HepG2 (cell line): ENCODE data around the gene BMPR2. TPM values are rescaled to one million over a fixed set of nuclear protein-coding genes. Genes with fewer than 3 reads are reported as not detected.
A peak's percentile ranks its signal among the peaks of the same experiment; 100 is the strongest.

Experiments
- CREM ChIP-seq, 2 experiments: sonication (generic) in 1 of 2; formaldehyde crosslinking in 1 of 2; IDR thresholded peaks; 2 replicates each; pipeline versions ENCODE4 v1.4.0 to v1.6.1; 2016 to 2020; ENCODE audit warnings: antibody characterized with exemption in 1 of 2, mild to moderate bottlenecking in 1 of 2, missing genetic modification reagents in 1 of 2
- EHMT2 ChIP-seq: fragments of 200-600 bp; sonication (generic); IDR thresholded peaks from 2 replicates; pipeline ENCODE4 v1.7.0; 2017; ENCODE audit warnings: antibody characterized with exemption, low read depth, low read length, borderline replicate concordance
- HMGA1 ChIP-seq: sonication (generic); formaldehyde crosslinking; conservative IDR thresholded peaks from 2 replicates; pipeline ENCODE4 v1.4.0; 2020; ENCODE audit warnings: missing genetic modification reagents
- KAT2B ChIP-seq: fragments of 150-350 bp; IDR thresholded peaks from 2 replicates; pipeline ENCODE4 v1.6.1; 2014; ENCODE audit warnings: low read depth, low read length, borderline replicate concordance
- KDM2A ChIP-seq: sonication (generic); formaldehyde crosslinking; IDR thresholded peaks from 2 replicates; pipeline ENCODE4 v1.4.0; 2020; ENCODE audit warnings: low read depth, missing genetic modification reagents, borderline replicate concordance
- NKX3-1 ChIP-seq: sonication (generic); formaldehyde crosslinking; IDR thresholded peaks from 2 replicates; pipeline ENCODE4 v1.5.0; 2020; ENCODE audit warnings: missing genetic modification reagents
- PHF5A ChIP-seq: IDR thresholded peaks from one replicate; pipeline ENCODE4 v1.6.1; 2018; ENCODE audit warnings: low read depth, missing genetic modification reagents; ENCODE audit not compliant: unreplicated experiment
- RXRA ChIP-seq: sonication (generic); formaldehyde crosslinking; IDR thresholded peaks from 2 replicates; pipeline ENCODE4 v1.5.1; 2020; ENCODE audit warnings: missing genetic modification reagents
- SRSF9 ChIP-seq: fragments of 200-400 bp; formaldehyde crosslinking; IDR thresholded peaks from 2 replicates; pipeline ENCODE4 v1.6.1; 2018; ENCODE audit warnings: borderline replicate concordance, mild to moderate bottlenecking, low read depth, low read length; ENCODE audit not compliant: insufficient read depth, poor library complexity, severe bottlenecking
- U2AF2 ChIP-seq: fragments of 200-400 bp; formaldehyde crosslinking; IDR thresholded peaks from 2 replicates; pipeline ENCODE4 v1.6.1; 2017; ENCODE audit warnings: low read depth, mild to moderate bottlenecking, low read length
- ZFP90 ChIP-seq: sonication (generic); formaldehyde crosslinking; IDR thresholded peaks from 2 replicates; pipeline ENCODE4 v1.8.0; 2022; ENCODE audit warnings: missing genetic modification reagents, mild to moderate bottlenecking, inconsistent platforms, borderline replicate concordance
- ZFX ChIP-seq: sonication (generic); formaldehyde crosslinking; IDR thresholded peaks from 2 replicates; pipeline ENCODE4 v1.4.0; 2020; ENCODE audit warnings: mild to moderate bottlenecking, low read depth, missing genetic modification reagents, moderate library complexity
- ZKSCAN8 ChIP-seq: IDR thresholded peaks from 2 replicates; pipeline ENCODE4 v1.6.1; 2016; ENCODE audit warnings: borderline replicate concordance, missing genetic modification reagents, missing compliant biosample characterization
- ZNF224 ChIP-seq: sonication (generic); formaldehyde crosslinking; IDR thresholded peaks from 2 replicates; pipeline ENCODE4 v1.5.0; 2020; ENCODE audit warnings: mild to moderate bottlenecking, missing genetic modification reagents
- ZNF230 ChIP-seq: sonication (generic); formaldehyde crosslinking; IDR thresholded peaks from 2 replicates; pipeline ENCODE4 v1.4.0; 2020; ENCODE audit warnings: mild to moderate bottlenecking, missing genetic modification reagents
- ZNF296 ChIP-seq: sonication (generic); formaldehyde crosslinking; conservative IDR thresholded peaks from 2 replicates; pipeline ENCODE4 v1.5.0; 2020; ENCODE audit warnings: mild to moderate bottlenecking, missing genetic modification reagents
- ZNF335 ChIP-seq: sonication (generic); formaldehyde crosslinking; IDR thresholded peaks from 2 replicates; pipeline ENCODE4 v1.4.0; 2020; ENCODE audit warnings: missing genetic modification reagents
- ZNF33B ChIP-seq: sonication (generic); formaldehyde crosslinking; IDR thresholded peaks from 2 replicates; pipeline ENCODE4 v1.5.1; 2020; ENCODE audit warnings: mild to moderate bottlenecking, missing genetic modification reagents
- ZNF616 ChIP-seq: sonication (generic); formaldehyde crosslinking; IDR thresholded peaks from 2 replicates; pipeline ENCODE4 v1.5.0; 2020; ENCODE audit warnings: low read depth, mild to moderate bottlenecking, missing genetic modification reagents
- ZNF720 ChIP-seq: sonication (generic); formaldehyde crosslinking; IDR thresholded peaks from 2 replicates; pipeline ENCODE4 v1.4.0; 2020; ENCODE audit warnings: missing genetic modification reagents
- polyA plus RNA-seq, 8 experiments: library from polyadenylated mRNA; depleted of rRNA in 3 of 8; stranded (reverse) in 7 of 8; unstranded in 1 of 8; fragments of >200 nt; fragmentation: Illumina TruSeq in 4 of 8; extraction: Trizol in 4 of 8; gene quantifications; 2 replicates each; pipeline versions ENCODE4 v1.2.1 to v1.2.3, GENCODE V29; 2011 to 2016; ENCODE audit warnings: low read depth in 4 of 8, missing spikeins in 1 of 8, mixed read lengths in 1 of 8; ENCODE audit not compliant: insufficient read depth in 1 of 8
- total RNA-seq, 5 experiments: library from RNA; depleted of rRNA; stranded (reverse); fragments of >200 nt; fragmentation: Illumina TruSeq; extraction: Trizol; gene quantifications; 2 replicates each; pipeline ENCODE4 v1.2.3, GENCODE V29; 2016; ENCODE audit warnings: low read depth in 1 of 5
- TF ChIP-seq, protein P1 (sequence below): sonication (generic); formaldehyde crosslinking; IDR thresholded peaks from 2 replicates; pipeline ENCODE4 v1.8.1; 2023; ENCODE audit warnings: mild to moderate bottlenecking, moderate library complexity, missing genetic modification reagents
- TF ChIP-seq, protein P2 (sequence below): sonication (generic); formaldehyde crosslinking; IDR thresholded peaks from 2 replicates; pipeline ENCODE4 v1.4.0; 2020; ENCODE audit warnings: mild to moderate bottlenecking, low read depth, missing genetic modification reagents

BMPR2 gene
- total and polyA plus RNA-seq, 2 of the 13 experiments (the other 11 are each of a cell fraction or from before 2014, with no cell fraction given): 5.5 to 10.3 TPM

- peak; percentile 63 for TF ChIP-seq CREM (IDR thresholded peaks at IDR 0.05)
- TF ChIP-seq CREM (CRISPR knock-in tag; IDR thresholded peaks at IDR 0.05): no peak
- TF ChIP-seq KDM2A (CRISPR knock-in tag): no peak
- TF ChIP-seq ZNF224 (CRISPR knock-in tag): no peak
- TF ChIP-seq HMGA1: no peak
- TF ChIP-seq ZNF616 (CRISPR knock-in tag): no peak
- no peak for TF ChIP-seq U2AF2
- no peak for TF ChIP-seq ZNF720 (CRISPR knock-in tag)
- no peak for TF ChIP-seq EHMT2
- no peak for TF ChIP-seq ZNF335 (CRISPR knock-in tag)
- TF ChIP-seq ZNF33B (CRISPR knock-in tag): no peak
- TF ChIP-seq ZNF230: no peak
- TF ChIP-seq ZNF296 (CRISPR knock-in tag): no peak
- TF ChIP-seq ZKSCAN8 (CRISPR knock-in tag): peak; percentile 96; the same call in 1 of the 2 replicates
- TF ChIP-seq ZFP90 (CRISPR knock-in tag): no peak
- TF ChIP-seq SRSF9: no peak
- TF ChIP-seq, protein P1, sequence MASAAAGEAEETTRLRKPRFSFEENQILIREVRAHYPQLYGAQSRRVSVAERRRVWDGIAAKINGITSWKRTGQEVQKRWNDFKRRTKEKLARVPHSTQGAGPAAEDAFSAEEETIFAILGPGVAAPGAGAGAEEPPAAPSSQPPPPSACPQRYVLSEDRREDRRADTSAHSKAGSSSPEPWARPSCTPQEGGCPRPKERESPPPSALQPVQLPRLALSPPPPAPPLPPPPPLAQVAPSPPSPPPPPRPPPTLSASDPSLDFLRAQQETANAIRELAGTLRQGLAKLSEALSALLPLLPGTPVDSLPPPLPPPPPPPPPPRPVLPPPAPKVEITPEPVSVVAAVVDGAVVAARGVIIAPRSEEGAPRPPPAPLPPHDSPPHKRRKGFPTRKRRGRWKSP (CRISPR knock-in tag): no peak
- TF ChIP-seq RXRA (CRISPR knock-in tag): no peak; the same call in 1 of the 2 replicates
- TF ChIP-seq ZFX: no peak
- TF ChIP-seq, protein P2, sequence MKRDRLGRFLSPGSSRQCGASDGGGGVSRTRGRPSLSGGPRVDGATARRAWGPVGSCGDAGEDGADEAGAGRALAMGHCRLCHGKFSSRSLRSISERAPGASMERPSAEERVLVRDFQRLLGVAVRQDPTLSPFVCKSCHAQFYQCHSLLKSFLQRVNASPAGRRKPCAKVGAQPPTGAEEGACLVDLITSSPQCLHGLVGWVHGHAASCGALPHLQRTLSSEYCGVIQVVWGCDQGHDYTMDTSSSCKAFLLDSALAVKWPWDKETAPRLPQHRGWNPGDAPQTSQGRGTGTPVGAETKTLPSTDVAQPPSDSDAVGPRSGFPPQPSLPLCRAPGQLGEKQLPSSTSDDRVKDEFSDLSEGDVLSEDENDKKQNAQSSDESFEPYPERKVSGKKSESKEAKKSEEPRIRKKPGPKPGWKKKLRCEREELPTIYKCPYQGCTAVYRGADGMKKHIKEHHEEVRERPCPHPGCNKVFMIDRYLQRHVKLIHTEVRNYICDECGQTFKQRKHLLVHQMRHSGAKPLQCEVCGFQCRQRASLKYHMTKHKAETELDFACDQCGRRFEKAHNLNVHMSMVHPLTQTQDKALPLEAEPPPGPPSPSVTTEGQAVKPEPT (CRISPR knock-in tag): no peak
- TF ChIP-seq PHF5A: no peak
- TF ChIP-seq NKX3-1 (CRISPR knock-in tag): no peak
- TF ChIP-seq KAT2B: no peak
Observed at GRCh38 chr2:202494300-202495229, 118.4 kb downstream of the BMPR2 start (continued).
